Muscle layer of colon (tissue), 2 donors: ENCODE data around the gene SDR9C7.
"Not testable (repeated sequence)": the region's sequence is repeated elsewhere in the genome, so short reads cannot be mapped to it uniquely, and the experiment has no call there.

Experiments used
- H3K27ac ChIP-seq: one replicate; pipeline ENCODE4 v1.7.0; 2013; ENCODE audit warnings: low read depth, mild to moderate bottlenecking, low read length, moderate library complexity
- H3K27me3 ChIP-seq, 2 donors: one replicate each; pipeline ENCODE4 v1.7.0; 2013; ENCODE audit warnings: low read length in 2 of 2, mild to moderate bottlenecking in 2 of 2; ENCODE audit not compliant: insufficient read depth in 2 of 2, control insufficient read depth in 1 of 2
- H3K36me3 ChIP-seq: one replicate; pipeline ENCODE4 v1.7.0; 2013; ENCODE audit warnings: mild to moderate bottlenecking, low read length; ENCODE audit not compliant: insufficient read depth
- H3K4me1 ChIP-seq: one replicate; pipeline ENCODE4 v1.7.0; 2013; ENCODE audit warnings: mild to moderate bottlenecking, low read length; ENCODE audit not compliant: insufficient read depth
- H3K4me3 ChIP-seq, 2 donors: one replicate each; pipeline ENCODE4 v1.7.0; 2013; ENCODE audit warnings: low read length in 2 of 2, low read depth in 1 of 2, mild to moderate bottlenecking in 1 of 2, moderate library complexity in 1 of 2
- H3K9ac ChIP-seq: one replicate; pipeline ENCODE4 v1.7.0; 2013; ENCODE audit warnings: low read length
- H3K9me3 ChIP-seq: one replicate; pipeline ENCODE4 v1.7.0; 2013; ENCODE audit warnings: mild to moderate bottlenecking, low read length
- donor health status: abdominal sarcoma.
- donor health status: Adenocarcinoma of cecum.

SDR9C7 gene

GRCh38 chr12:56929780-56930179, 4.4 kb downstream of the SDR9C7 start:
- Histone ChIP-seq H3K36me3 (no peaks in the 10 kb centered on the region), H3K27ac (no peak overlapping the region), H3K27me3 (no peaks in the 10 kb centered on the region), H3K9me3 (no peaks in the 10 kb centered on the region), H3K4me3 (no peak overlapping the region), H3K9ac (no peak overlapping the region), H3K4me1 (no peaks in the 10 kb centered on the region)

GRCh38 chr12:56928262-56928661, 5.9 kb downstream of the SDR9C7 start:
- Histone ChIP-seq H3K27me3 (no peaks in the 10 kb centered on the region), H3K36me3 (no peaks in the 10 kb centered on the region), H3K9me3 (no peaks in the 10 kb centered on the region), H3K4me1 (no peaks in the 10 kb centered on the region), H3K9ac (no peak overlapping the region), H3K4me3 (no peak overlapping the region), H3K27ac (no peak overlapping the region)

- no peaks in the 10 kb centered on the region for H3K4me1 ChIP-seq
- H3K4me3 ChIP-seq: no peak overlapping the region
- H3K27me3 ChIP-seq: no peaks in the 10 kb centered on the region
- no peaks in the 10 kb centered on the region for H3K36me3 ChIP-seq
- H3K27ac ChIP-seq: no peak overlapping the region
- H3K9me3 ChIP-seq: no peaks in the 10 kb centered on the region
- H3K9ac ChIP-seq: no peak overlapping the region
These were observed 6.9 kb downstream of the SDR9C7 start for GRCh38 chr12:56927281-56927680.

- no peaks in the 10 kb centered on the region for H3K4me1 ChIP-seq
- H3K9me3 ChIP-seq: no peaks in the 10 kb centered on the region
- H3K9ac ChIP-seq: no peak overlapping the region
- H3K27ac ChIP-seq: no peak overlapping the region
- H3K4me3 ChIP-seq: no peak overlapping the region
- no peaks in the 10 kb centered on the region for H3K27me3 ChIP-seq
- no peaks in the 10 kb centered on the region for H3K36me3 ChIP-seq
These were observed 12.2 kb downstream of the SDR9C7 start for GRCh38 chr12:56922031-56922430.

GRCh38 chr12:56921346-56921745, 12.9 kb downstream of the SDR9C7 start:
- Histone ChIP-seq H3K27ac (no peak overlapping the region), H3K9me3 (no peaks in the 10 kb centered on the region), H3K9ac (no peak overlapping the region), H3K4me3 (no peak overlapping the region), H3K36me3 (no peaks in the 10 kb centered on the region), H3K27me3 (no peaks in the 10 kb centered on the region), H3K4me1 (no peaks in the 10 kb centered on the region)

- not testable (repeated sequence) for H3K9me3 ChIP-seq, H3K36me3 ChIP-seq, H3K4me1 ChIP-seq, H3K27ac ChIP-seq, H3K27me3 ChIP-seq, H3K9ac ChIP-seq, H3K4me3 ChIP-seq
These were observed 16.1 kb downstream of the SDR9C7 start for GRCh38 chr12:56918139-56918538.

- Histone ChIP-seq H3K9me3 (no peaks in the 10 kb centered on the region), H3K27me3 (no peaks in the 10 kb centered on the region), H3K4me1 (no peaks in the 10 kb centered on the region), H3K9ac (no peak overlapping the region), H3K4me3 (no peak overlapping the region), H3K27ac (no peak overlapping the region), H3K36me3 (no peaks in the 10 kb centered on the region)
These were observed 17.2 kb downstream of the SDR9C7 start for GRCh38 chr12:56916996-56917333.

- Histone ChIP-seq H3K4me1 (no peaks in the 10 kb centered on the region), H3K9me3 (no peaks in the 10 kb centered on the region), H3K9ac (no peak overlapping the region)
These were observed 17.8 kb downstream of the SDR9C7 start for GRCh38 chr12:56916296-56916995.

GRCh38 chr12:56914724-56915123, 19.5 kb downstream of the SDR9C7 start:
- H3K9me3 ChIP-seq: no peaks in the 10 kb centered on the region
- H3K9ac ChIP-seq: no peak overlapping the region

More at GRCh38 chr12:56916296-56916995, 17.8 kb downstream of the SDR9C7 start:
- Histone ChIP-seq H3K27ac (no peak overlapping the region), H3K36me3 (no peaks in the 10 kb centered on the region), H3K4me3 (no peak overlapping the region), H3K27me3 (no peaks in the 10 kb centered on the region)

GRCh38 chr12:56914256-56914655, 20.0 kb downstream of the SDR9C7 start:
- no peak overlapping the region for H3K9ac ChIP-seq
- no peak overlapping the region for H3K27ac ChIP-seq
- no peak overlapping the region for H3K4me3 ChIP-seq
- no peaks in the 10 kb centered on the region for H3K4me1 ChIP-seq
- H3K9me3 ChIP-seq: no peaks in the 10 kb centered on the region
- no peaks in the 10 kb centered on the region for H3K27me3 ChIP-seq
- no peaks in the 10 kb centered on the region for H3K36me3 ChIP-seq

More at GRCh38 chr12:56914724-56915123, 19.5 kb downstream of the SDR9C7 start:
- H3K4me3 ChIP-seq: no peak overlapping the region
- H3K27me3 ChIP-seq: no peaks in the 10 kb centered on the region
- no peak overlapping the region for H3K27ac ChIP-seq
- H3K36me3 ChIP-seq: no peaks in the 10 kb centered on the region
- no peaks in the 10 kb centered on the region for H3K4me1 ChIP-seq

GRCh38 chr12:56909403-56909802, 24.8 kb downstream of the SDR9C7 start:
- not testable (repeated sequence) for H3K27ac ChIP-seq, H3K4me1 ChIP-seq, H3K27me3 ChIP-seq, H3K9ac ChIP-seq, H3K36me3 ChIP-seq, H3K9me3 ChIP-seq, H3K4me3 ChIP-seq

- H3K9me3 ChIP-seq: no peaks in the 10 kb centered on the region
- H3K27me3 ChIP-seq: no peaks in the 10 kb centered on the region
- H3K36me3 ChIP-seq: no peaks in the 10 kb centered on the region
- no peaks in the 10 kb centered on the region for H3K4me1 ChIP-seq
- no peak overlapping the region for H3K27ac ChIP-seq
- H3K4me3 ChIP-seq: no peak overlapping the region
- no peak overlapping the region for H3K9ac ChIP-seq
These were observed 26.1 kb downstream of the SDR9C7 start for GRCh38 chr12:56908136-56908535.
